Endometrium (tissue), 2 donors: Measurements from ENCODE around the gene FAM161A.
"Not testable (repeated sequence)": the region's sequence is repeated elsewhere in the genome, so short reads cannot be mapped to it uniquely, and the experiment has no call there.

Experiments used
- FAIRE-seq: peaks from 2 replicates; lab custom pipeline; 2012; peaks lifted over from hg19 to GRCh38; lab: Jason Lieb, UNC
- donor health status: control.
- donor health status: control.

Gene FAM161A

DNA sequence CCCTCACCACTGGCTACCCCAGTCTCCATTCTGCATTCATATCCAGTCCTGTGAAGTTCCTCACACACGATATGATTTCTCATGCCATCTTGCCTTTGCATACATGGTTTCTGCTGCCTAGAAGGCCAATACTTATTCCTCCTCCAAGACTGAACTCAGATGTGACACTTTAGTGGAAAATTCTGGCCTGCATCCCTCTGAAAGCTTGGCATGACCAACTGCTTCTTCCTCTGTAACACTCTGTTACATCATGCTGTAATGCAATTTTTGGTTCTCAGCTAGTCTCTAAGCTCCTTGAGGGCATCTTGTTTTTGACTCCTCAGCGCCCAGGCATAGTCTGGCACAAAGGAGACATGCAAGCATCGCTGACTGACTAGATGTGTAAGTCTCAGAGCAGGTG lies 12.6 kb downstream of the FAM161A start:
- no peak for FAIRE-seq

DNA sequence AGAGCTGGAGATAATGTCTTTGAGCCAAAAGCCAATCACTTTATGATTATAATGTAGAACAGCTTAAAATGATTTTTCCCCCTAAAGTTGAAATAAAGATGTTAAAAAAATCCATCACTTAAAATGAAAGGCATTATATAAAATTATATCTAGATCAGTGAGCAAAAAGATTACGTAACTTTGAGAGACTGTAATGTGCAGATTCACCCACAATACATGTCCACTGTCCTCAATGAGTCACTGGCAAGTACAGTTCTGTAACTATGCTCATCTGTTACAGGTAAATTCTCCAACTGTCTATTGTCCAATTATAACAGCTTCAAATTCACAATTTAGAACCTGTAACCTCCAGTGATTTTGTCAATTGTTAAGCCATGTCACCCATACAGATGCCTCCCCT lies 19.0 kb downstream of the FAM161A start:
- no peak for FAIRE-seq

- no peak for FAIRE-seq
Observed at GRCh38 chr2:61833971-61834370, 19.9 kb downstream of the FAM161A start.

- no peak for FAIRE-seq
Observed at GRCh38 chr2:61832183-61832841, 21.5 kb downstream of the FAM161A start.

DNA sequence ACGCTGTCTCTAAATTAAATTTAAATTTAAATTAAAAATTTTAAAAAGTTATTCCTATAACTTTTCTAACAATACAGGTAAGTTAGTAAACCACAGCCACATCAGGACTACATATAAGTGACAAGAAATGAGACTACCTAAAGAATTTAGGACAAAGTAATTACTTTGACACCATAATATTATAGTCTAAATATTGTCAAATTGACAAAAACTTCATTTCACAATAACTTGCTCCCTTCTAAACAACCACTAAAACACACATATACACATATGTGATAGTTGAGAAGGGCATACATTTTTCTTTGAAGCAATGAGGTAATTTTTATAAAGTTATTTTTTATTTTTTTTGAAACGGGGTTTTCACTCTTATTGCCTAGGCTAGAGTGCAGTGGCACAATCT lies 31.6 kb downstream of the FAM161A start:
- FAIRE-seq, result no peak

DNA sequence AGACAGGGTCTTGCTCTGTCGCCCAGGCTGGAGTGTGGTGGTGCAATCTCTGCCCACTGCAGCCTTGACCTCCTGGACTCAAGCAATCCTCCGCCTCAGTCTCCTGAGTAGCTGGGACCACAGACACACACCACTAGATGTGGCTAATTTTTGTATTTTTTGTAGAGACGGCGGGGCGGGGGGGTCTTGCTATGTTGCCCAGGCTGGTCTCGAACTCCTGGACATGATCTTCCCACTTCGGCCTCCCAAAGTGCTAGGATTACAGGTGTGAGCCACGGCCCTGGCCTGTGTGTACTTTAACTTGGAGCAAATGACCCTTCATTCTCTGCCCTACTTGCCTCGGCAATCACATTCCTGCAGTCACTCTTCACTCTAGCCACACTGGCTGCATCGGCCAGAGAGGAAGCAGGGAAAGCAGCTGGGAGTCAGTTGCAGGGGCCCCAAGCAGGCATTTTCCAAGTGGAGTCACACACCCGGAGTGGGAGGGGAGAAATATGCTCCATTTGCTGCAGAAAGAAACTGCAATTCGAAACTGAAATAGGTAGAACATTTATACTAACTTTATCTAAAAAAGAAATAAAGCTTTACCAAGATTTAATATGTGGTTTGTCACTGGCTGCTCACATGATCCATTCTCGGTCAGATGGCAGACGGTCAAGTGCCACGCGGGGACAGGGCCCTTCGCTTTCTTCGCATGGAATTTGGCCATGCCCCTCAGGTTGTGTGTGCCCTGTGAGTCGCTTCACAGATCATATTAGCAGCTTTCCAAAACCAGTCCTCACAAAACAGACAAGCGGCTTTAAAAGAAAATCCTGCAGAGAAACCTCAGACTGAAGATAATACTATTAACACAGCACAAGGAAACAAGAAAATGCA lies 37.1 kb downstream of the FAM161A start:
- FAIRE-seq, result no peak

- no peak for FAIRE-seq
Observed at GRCh38 chr2:61814539-61815160, 39.2 kb downstream of the FAM161A start.

DNA sequence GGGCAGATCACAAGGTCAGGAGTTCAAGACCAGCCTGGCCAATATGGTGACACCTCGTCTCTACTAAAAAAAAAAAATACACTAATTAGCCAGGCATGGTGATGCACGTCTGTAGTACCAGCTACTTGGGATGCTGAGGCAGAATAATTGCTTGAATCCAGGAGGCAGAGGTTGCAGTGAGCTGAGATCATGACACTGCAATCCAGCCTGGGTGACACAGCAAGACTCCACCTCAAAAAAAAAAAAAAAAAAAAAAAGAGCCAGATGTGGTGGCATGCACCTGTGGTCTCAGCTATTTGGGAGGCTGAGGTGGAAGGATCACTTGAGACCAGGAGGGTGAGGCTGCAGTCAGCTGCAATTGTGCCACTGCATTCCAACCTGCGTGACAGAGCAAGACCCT lies 40.5 kb downstream of the FAM161A start:
- FAIRE-seq, result not testable (repeated sequence)

DNA sequence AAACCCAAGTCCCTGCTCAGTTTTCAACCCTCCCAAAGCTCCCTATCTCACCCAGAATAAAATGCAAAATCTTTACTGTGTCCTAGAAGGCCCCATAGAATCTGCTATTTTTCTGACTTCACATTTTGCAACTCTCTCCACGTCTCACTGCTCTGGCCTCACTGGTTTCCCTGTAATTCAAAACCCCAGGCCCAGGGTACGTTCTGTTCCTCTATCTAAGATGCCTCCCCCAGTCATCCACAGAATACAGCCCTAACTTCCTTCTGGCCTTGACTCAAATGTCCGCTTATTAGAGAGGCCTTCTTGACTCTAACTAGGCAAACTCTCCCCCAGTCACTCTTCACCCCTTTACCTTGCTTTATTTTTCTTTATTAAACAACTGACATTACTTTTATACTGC lies 42.0 kb downstream of the FAM161A start:
- no peak for FAIRE-seq

GRCh38 chr2:61810203-61810602 lies 43.7 kb downstream of the FAM161A start:
- FAIRE-seq, result not testable (repeated sequence)

DNA sequence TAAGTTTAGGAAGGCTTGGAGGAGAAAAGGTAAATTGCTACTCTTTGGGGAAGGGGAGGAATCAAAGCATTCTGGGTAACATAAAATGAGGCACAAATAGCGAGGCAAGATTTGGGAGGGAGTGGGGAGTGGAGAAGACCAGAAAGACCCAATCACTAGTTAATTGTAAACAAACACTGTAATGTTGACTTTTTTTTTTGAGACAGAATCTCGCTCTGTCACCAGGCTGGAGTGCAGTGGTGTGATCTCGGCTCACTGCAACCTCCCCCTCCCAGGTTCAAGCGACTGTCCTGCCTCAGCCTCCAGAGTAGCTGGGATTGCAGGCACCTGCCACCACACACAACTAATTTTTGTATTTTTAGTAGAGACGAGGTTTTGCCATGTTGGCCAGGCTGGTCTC lies 45.2 kb downstream of the FAM161A start:
- not testable (repeated sequence) for FAIRE-seq

- FAIRE-seq, result no peak
Observed at GRCh38 chr2:61807036-61807757, 46.7 kb downstream of the FAM161A start.

DNA sequence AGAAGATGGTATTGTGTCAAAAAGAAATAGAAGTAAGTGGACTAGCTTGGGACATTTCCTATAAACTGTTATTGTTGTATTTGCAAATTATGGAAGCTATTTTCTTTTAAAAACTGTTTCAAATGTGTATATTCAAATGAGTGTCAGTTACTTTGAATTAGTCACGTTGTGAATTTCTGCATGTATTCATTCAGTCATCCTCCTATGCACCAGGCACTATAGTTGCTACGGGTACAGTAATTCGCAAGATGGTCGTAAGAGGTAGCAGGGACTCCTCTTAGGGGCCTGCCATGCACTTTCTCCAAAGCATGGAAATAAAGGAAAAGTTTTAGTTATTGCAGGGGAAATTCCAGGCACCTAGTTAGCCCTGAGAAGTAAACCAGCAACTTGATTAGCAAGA lies 51.3 kb downstream of the FAM161A start:
- no peak for FAIRE-seq

GRCh38 chr2:61799099-61799498 lies 54.8 kb downstream of the FAM161A start:
- no peak for FAIRE-seq

GRCh38 chr2:61797446-61797845 lies 56.4 kb downstream of the FAM161A start:
- FAIRE-seq, result not testable (repeated sequence)

DNA sequence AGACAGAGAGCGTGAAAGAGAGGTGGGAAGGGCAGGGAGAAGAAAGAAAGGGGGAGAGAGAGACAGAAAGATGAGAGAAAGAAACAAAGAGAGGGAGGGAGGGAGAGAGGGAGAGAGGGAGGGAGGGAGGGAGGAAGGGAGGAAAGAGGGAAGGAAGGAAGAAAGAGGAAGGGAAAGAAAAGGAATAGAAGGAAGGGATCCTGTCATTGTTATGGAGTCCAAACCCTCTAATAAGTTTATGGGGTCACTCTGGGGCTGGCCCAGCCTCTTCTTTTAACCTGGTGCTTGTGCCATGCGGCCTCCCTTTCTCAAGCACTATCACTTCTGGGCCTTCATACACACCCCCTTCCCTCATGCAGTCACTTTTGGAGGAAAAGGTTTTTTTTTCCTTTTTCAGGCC lies 58.5 kb downstream of the FAM161A start:
- FAIRE-seq, result no peak

- FAIRE-seq, result no peak
Observed at GRCh38 chr2:61793389-61793836, 60.4 kb downstream of the FAM161A start.

DNA sequence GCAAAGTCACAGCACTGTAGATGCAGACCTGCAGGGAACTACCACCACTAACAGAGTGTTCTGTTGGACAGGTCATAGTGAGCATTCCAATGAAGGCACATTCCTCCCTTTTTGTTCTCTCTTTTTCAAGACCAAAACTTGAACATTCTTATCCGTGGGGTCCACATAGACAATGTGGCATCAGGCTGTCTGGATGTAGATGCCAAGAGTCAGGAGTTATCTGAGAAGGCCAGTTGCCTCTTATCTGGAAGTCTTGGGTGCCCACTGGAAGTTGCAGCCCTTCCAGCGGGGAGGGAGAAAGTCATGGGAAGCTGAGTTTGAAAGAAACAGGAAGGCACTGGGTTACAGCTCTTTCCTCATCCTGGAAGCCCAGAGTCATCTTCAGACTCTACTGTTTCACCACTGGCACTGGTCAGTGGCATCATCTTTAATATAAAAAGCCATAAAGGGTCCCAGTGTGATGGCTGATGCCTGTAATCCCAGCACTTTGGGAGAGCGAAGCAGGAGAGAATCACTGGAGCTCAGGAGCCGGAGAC lies 61.4 kb downstream of the FAM161A start:
- FAIRE-seq, result no peak

GRCh38 chr2:61789807-61790602 lies 63.9 kb downstream of the FAM161A start:
- FAIRE-seq, result no peak

DNA sequence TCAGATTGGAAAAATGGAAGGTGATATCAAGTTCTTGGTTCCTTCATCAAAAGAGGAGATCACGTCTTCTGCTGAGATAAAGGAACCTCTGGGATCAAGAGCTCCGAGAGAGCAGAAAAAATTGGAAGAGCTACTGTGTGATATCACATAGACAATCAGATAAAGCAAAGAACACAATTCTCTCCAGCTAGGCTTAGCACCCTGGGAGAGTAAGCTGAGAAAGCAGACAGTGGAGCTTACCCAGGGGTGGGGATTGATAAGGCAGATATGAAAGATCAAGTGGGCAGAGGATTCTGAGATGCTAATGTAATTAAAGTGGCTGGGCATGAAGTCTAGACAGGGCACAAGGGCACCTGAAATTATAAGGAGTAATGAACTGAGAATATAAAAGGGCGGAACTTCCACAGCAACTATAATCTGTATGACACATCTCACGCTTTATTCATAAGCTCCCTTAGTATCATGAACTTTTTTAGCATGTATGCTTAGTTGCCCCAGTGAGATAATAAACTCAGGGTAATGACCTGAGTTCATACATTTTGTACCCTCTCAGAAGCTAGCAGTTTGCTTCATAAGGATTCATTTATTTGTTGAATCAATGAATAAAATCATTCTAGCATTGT lies 65.8 kb downstream of the FAM161A start:
- FAIRE-seq, result no peak

- no peak for FAIRE-seq
Observed at GRCh38 chr2:61786876-61787275, 67.0 kb downstream of the FAM161A start.
